Brain pericyte (primary cell): Measurements from ENCODE around the gene APRT.

Experiments used
- DNase-seq: peaks from one replicate; pipeline ENCODE4 v3.0.0-alpha.2; 2012; ENCODE audit warnings: low read depth, low spot score

Gene APRT, protein sequence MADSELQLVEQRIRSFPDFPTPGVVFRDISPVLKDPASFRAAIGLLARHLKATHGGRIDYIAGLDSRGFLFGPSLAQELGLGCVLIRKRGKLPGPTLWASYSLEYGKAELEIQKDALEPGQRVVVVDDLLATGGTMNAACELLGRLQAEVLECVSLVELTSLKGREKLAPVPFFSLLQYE

DNA sequence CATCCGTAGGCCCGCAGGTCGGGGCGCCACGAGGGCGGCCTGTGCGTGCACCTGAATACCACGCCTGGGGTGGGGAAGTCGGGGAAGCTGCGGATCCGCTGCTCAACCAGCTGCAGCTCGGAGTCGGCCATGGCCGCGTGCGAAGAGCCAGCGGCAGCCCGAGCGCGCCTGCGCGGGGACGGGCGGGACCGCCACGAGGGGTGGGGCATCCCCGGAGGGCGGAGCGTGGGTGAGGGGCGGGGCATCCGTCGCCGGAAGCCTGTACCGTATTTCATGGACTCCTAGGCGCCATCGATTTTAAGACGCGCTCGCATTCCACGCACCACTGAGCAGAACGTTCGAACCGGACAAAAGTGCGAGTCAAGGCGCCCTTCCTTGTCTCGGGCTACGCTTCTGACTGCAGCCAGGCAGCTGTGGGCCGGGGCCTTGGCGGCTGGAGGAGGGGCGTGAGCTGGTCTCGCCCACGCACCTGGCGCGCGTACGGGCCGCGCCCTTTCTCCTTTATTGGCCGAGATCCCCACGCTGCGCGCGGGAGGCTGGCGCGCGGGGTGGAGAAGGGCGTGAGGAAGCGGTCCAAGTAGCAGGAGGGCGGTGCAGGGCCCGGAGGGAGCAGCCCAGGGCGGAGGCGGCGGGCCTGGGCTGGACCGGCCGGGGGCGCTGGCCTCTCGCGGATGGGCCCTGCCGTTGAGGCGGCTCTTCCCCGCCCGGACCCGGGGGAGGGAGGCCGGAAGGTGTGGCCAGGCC is at the start of gene APRT:
TSS of gene APRT (minus strand) at position 160 of the 744 bp plus-strand sequence. CDS start at position 131, 29 bp downstream.
- DNase-seq: peak; percentile 87

DNA sequence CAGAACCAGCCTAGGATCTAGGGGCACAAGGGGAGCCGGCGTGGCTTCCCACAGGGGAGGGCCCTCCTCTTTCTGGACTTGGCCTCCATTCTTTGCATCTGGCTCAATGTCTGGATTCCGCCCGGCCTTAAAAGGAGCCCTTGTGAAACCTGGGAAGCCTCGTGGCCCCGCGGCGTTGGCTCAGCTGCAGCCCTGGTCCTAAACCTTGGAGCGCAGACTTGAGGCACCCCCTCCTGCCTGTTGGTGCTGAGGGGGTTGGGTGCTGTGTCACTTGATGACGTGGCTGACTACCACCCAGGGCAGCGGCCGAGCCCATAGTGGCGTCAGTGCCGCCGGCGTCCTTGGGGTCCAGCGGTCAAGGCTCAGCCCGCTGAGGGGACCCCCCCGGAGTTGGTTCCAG is 49.6 kb upstream of the APRT start:
- DNase-seq: no peak

DNA sequence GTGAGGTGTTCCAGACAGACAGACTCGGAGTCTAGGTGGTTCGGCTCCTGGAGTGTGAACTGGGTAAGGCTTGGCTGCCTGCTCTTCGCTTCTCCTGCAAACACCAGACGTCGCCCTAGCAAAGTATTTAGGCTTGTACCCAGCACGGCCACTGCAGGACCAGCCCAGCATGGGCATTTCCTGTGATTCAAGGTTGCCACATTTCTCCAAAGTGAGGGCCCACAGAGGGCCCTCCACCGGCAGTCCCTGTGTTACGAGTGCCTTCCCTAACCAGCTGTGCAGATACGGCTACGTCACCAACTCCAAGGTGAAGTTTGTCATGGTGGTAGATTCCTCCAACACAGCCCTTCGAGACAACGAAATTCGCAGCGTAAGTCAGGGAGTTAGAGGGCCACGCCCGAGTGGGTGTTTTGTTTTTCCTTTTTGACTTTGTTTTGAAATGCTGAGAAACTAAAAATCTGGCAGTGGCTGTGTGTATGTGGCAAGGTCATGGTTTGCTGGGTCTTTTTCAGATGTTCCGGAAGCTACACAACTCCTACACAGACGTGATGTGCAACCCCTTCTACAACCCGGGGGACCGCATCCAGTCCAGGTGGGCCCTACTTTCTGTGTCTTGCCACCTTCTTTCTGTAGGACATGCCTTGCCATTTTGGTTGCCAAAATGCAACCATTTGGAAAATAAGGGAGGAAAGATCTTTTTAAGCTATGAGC is 47.8 kb upstream of the APRT start:
- no peak for DNase-seq

DNA sequence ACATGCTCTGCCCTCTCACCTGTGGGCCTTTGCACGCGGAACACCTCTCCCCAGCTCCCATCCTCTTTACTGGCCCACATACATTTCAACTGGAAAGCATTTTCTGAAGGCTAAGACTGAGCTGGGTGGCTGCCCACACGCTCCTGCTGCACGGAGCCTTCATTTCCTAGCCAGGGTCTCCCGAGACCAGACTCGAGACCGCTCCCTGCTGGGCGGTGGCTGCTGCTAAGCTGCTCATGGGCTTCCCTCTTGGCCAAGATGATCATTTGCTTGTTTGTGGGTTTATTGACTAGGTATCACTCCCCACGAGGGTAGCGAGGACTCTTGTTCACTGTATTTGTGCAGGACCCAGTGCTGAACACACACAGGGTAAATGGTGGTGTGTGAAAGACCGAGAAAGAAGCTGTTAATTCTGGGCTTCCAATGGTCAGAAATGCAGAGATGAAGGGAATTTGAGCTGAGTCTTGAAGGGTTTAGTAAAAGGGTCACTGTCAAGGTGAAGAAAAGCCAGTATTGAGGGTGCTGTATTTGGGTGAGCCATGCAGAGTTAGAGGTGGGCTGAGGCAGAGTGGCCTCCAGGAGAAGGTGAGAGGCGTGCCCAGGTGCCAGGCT is 46.1 kb upstream of the APRT start:
- DNase-seq: no peak

DNA sequence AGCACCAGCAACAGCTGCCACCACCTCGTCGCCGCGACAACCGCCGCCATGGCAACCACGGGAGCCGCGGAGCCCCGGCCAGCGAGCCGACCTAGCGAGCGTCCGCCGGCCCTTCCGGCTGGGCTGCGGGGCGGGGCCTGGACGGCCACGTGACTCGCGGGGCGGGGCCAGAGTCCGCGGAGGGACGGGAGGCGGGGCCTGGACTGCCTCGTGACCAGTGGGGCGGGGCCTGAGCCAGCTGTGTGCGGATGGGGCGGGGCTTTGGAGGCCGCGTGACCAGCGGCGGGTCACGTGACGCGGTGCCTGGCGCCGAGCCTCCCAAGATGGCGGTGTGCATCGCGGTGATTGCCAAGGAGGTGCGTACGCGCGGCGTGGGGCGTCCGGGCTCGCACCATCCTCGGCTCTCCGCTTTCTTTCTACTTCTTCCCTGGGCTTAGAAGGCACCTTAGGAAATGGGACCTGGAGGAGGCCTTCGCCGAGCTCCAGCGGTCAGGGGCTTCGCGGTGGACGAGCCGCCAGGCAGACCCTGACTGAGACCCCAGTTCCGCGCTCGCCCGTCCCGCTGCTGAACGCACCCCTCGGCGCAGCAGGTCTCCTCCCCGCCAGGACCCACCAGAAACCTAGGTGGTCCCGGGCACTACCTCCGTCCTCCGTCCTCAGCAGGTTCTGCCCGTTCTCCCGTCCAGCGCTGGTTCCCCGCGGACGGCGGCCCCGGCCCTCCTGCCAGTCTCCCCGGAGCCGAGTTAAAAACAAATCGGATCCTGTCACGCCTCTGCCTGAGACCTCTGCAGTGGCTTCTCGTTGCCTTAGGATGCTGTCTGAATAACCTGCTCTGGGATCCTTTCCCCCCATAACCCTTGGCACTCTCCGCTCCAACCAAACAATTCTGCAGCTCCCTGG is 45.4 kb upstream of the APRT start, which contains the start of the genes GALNS and TRAPPC2L:
TSS of gene GALNS (minus strand) at position 120 of the 900 bp plus-strand sequence. CDS start at position 50, 70 bp downstream.
TSS of gene TRAPPC2L (plus strand) at position 300 of the 900 bp plus-strand sequence. CDS start at position 324, 24 bp downstream.
- DNase-seq: peak; percentile 86

DNA sequence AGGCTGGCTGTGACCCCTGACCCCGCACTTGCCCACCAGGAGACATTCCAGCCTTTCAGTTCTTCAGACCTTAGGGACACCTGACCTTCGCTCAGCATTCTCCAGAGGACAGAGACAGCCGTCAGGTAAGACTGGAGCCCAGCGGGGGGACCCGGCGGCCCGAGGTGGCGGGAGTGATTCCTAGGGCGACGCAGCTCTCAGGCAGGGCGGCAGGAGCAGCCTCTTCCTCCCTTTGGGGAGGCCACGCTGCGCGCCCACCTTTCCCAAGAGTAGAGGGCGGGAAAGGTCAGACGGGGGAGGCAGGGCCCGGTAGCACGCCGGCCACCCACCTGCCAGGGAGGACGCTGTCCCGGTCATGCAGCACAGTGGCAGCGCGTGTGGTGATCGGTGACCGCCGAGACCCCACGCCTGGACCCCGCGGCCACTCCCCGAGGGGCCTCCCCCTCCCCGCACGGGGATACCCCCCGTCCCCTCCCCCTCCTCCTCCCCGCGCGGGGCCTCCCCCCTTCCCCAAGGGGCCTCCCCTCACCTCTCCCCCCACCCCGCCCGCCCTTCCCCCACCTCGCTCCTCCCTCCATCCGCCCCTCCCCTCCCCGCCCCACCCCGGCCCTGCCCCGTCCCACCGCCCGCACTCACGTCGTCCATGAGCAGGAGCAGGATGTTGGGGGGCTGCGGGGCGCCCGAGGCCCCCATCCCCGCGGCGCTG is 44.5 kb upstream of the APRT start:
- DNase-seq: no peak

DNA sequence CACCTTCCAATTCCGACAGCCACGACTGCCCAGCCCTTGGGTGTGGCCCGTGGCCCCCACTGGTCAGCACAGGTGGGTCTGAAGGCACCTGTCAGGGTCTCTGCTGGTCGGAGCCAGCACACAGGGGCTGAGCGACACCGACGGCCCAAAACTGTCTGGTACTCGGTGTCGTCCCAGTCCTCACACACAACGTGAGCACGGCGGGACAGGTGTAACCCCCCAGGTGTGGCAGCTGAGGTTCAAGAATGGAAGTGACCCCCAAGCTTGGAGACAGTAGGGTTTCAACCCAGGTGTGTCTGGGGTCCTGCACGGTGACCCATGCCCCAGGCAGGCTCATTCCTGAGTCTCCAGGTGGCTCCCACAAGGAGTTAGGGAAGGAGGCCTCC is 44.0 kb upstream of the APRT start:
- DNase-seq: no peak

DNA sequence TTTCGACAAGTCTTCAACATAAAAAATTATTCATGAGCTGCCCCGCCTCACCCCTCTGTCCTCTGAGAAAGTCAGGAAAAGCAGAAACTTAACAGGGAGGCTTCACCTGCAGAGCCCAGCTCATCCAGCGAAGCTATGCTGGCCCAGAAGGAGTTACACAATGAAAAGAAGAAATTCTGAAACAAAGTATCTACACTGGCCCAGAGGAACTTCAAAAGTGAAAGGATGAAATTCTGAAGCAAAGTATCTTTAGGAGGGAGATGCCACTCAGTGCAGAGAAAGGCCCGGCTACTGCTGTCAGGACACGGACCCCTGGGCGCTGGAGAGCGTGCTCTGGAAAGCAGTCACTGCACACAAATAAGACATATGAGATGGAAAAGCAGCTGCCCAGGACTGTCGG is 43.4 kb upstream of the APRT start:
- DNase-seq: no peak

DNA sequence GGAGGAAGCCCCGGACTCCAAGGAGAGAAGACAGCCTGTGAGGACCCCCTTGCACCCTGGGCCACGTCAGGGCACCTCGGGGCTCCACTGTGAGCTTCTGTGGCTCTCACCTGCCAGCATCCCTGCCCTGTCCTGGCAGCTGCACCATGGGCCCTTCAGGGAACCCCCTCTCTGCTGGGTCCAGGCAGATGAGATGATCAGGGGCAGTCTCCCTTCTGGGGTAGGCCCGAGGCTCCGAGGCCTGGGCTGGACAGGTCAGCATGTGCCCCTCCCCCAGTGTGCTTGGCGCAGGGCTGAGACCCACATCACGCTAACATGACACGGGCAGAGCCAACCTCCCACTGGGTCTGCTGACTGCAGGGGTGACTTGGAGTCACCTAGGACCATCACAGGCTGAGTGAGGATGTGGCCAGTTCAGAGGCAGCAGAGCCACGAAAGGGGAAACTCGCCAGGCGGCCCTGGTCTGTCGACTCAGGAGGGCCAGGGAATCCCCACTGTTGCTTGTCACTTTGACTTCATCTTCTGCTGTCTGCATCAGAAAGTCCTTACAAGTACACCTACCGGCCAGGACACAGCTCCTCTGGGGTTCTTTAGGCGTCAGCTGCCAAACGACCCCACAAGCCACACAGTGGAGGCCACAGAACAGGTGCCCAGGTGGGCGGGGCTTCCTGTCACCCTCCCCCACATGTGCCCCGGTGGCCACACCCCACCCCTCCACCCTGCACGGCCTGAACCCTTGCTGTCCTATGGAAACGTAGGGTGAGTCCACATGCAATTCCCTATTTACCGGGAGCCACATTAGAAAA is 42.8 kb upstream of the APRT start:
- no peak for DNase-seq

DNA sequence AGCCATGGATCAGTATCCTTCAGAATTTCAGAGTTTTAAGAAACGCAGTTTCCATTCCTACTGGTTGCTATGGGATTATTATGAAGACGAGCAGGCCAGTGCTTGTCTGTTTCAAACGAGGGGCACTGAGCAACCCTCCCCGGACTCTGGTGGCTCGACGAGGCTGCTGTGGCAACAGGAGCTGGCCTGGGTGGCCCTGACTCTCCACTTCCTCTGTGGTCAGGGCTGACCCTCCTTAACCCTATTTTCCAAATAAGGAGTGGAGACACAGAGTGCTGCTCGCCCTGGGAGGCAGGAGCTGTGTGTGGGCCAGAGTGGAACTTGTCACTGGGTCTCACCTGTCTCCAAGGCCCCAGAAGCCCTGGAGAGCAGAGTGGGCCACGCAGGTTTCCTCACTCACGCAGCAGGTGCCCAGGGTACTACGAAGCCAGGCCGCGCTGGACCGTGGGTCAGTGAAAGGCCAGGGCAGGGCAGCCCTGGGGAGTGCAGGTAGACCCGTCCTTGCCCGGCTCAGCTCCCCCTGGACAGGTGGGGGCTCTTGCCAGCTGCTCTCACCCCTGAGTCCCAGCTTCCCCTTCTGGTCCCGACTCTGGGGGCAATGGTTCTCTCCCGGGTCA is 41.7 kb upstream of the APRT start:
- DNase-seq: no peak

DNA sequence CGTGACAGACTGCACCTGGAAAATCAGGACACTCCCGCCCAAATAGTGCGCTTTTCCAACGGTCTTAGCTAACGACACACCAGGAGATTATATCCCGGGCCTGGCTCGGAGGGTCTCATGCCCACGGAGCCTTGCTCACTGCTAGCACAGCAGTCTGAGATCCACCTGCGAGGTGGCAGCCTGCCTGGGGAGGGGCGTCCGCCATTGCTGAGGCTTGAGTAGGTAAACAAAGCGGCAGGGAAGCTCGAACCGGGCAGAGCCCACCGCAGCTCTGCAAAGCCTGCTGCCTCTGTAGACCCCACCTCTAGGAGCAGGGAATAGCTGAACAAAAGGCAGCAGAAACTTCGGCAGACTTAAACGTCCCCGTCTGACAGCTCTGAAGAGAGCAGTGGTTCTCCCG is 39.9 kb upstream of the APRT start:
- DNase-seq: no peak

DNA sequence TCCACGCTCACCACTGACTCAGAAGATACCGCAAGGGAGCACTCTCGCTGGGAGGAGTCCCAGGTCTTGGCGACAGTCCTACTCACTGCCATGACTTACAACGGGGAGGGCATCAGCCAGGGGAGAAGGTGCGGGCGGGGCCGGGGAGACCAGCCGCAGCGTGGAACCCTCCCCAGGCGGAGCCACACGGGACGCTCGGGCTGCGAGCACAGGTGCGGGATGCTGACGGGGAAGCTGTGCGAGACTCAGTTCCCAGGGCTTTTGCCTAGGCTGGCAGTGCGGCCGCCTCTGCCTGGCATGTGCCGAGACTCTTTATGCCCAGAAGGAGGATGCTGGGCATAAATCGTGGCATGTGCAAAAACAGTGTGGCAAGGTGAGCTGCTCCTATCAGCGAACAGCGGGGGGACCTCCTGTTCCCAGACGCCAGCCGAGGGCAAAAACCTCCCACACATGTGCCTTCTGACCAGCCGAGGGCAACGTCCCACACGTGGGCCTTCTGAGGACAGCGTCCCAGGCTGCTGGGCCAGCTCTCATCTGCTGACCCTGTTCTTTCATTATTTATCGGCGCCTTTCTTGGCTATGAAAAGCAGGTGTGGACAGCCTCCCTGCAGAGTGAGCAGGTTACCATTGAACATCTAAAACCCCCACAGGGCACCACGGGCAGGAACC is 38.9 kb upstream of the APRT start:
- no peak for DNase-seq

DNA sequence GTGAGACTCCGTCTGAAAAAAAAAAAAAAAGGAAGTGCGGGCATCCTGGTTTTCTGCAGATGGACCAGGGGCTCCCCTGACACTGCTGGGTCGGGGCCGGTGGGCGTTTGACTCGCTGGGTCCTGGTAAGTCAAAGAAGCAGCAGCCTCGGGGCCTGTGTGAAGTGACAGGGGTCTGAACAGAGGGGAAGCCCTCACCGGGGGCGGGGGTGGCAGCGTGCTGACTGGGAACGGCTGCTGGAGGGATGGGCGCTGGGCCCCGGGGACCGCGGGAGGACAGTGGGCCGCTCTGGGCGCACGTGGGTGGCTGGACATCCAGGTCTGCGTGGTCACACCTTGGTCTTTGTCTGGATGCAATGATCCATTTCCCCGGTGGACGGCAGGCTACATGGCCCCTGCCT is 36.8 kb upstream of the APRT start:
- DNase-seq: no peak

DNA sequence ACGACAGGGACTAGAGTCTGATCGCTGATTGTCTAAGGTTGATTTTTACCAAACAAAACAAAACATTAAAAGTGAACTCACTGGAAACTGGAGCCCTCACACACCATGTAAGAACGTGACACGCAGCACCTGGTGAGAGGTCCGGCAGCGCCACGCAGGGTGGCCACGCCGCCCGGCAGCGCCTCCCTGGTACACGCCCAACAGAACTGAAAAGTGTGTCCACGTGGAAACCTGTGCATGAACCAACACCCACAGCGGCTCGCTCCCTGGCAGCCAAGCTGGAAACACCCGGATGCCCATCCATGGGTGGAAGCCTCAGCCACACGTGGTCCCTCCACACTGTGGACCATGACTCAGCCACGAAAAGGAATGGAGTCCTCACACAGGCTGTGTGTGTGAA is 35.9 kb upstream of the APRT start:
- DNase-seq: no peak

DNA sequence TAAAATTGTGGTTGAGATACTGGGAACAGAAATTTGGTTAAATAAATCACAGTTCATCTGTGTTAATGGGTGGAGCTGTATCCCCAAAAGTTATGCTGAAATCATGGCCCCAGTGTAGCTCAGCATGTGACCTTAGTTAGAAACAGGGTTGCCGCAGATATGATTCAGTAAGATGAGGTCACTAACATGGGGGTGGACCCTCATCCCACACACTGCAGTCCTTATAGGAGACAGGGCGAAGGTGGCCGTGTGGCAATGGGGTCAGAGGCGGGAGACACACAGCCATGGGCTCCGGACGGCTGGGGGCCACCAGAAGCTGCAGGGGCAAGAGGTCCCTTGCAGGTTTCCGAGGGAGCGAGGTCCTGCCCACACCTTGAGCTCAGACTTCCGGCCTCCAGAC is 34.4 kb upstream of the APRT start:
- DNase-seq: no peak

DNA sequence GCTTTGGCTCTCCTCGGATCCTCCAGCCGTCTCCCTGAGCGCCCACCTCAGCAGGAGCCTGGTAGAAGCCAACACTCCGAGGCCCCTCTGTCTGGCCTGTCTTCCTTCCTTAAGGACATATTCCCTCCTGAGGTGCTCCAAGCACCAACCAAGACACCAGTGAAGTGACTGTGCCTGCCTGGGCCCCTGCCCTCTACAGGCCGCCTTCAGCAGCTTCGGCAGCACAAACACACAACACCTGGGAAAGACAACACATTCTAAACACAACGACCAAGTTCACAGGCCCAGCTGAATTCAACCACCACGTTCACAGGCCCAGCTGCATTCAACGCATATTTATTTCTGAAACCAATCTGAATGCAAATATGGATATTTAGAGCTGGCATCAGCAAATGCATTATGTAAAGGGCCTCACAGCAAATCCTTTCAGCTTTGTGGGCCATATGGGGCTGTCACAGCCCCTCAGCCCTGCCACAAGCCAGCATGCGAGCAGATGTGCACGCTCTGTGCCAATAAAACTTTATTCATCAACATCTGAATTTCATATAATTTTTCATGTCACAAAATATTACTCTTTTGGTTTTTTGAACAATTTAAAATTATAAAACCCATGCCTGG is 32.8 kb upstream of the APRT start:
- no peak for DNase-seq

DNA sequence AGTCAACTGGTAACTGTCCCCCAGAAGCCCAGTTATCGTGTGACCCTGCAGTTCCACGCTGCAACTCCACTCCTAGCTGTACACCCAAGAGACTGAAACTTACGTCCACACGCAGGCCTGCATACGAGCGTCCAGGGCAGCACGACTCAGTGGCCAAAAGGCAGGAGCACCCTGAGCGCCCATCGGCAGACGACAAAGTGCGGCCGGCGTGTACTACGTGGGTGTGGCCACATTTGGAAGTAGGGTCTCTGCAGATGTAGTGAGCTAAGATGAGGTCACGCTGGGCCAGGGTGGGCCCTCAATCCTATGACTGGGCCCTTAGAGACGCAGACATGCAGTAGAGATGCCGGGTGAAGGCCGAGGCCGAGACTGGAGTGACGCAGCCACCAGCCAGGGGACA is 31.5 kb upstream of the APRT start:
- DNase-seq: no peak

DNA sequence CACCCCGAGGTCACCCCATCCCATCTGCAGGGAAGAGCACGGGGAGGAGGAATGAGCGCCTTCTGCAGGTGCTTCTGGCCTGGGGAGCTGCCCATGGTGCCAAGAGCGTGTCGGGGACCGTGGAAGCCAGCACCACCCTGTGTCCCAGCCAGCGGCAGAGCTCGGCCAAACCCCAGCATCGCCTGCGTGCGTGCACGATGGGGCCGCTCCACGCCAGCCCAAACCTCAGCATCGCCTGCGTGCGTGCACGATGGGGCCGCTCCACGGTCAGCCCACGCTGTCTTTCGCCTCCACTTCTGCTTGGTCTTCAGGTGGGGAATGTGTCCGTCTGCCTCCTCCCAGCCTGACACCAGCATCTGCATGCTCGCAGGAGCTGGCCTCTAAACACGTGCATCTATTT is 31.1 kb upstream of the APRT start:
- DNase-seq: no peak
